Hematopoietic multipotent progenitor cell (in vitro differentiated cells): ENCODE data around the gene SNRPD3. TPM values are rescaled to one million over a fixed set of nuclear protein-coding genes. Genes with fewer than 3 reads are reported as not detected.
"Not testable (repeated sequence)": the region's sequence is repeated elsewhere in the genome, so short reads cannot be mapped to it uniquely, and the experiment has no call there.

Experiments used
- DNase-seq, 3 donors: peaks; one replicate each; pipeline ENCODE4 v3.0.0-alpha.2; 2011 to 2015; ENCODE audit warnings: low read depth in 2 of 3, low spot score in 2 of 3
- total RNA-seq: library from RNA; depleted of rRNA; stranded (reverse); fragments of >200 nt; gene quantifications from one replicate; pipeline ENCODE4 v1.2.3, GENCODE V29; 2012

The SNRPD3 gene
- total RNA-seq, 1 donor: 134 TPM

GRCh38 chr22:24590596-24591173 lies 34.9 kb downstream of the SNRPD3 start:
- no peak for DNase-seq

GRCh38 chr22:24591286-24591830 lies 35.6 kb downstream of the SNRPD3 start:
- DNase-seq: no peak

GRCh38 chr22:24592058-24592850 lies 36.5 kb downstream of the SNRPD3 start:
- DNase-seq: no peak

- DNase-seq: peak in 2 of 3 donors; percentile 65 to 68
These were observed 37.2 kb downstream of the SNRPD3 start, which contains the start of gene LRRC75B for GRCh38 chr22:24592851-24593558. LRRC75B (minus strand) TSS chr22:24593073; CDS start chr22:24593039, 34 bp downstream.

- DNase-seq: not testable (repeated sequence)
These were observed 37.7 kb downstream of the SNRPD3 start for GRCh38 chr22:24593559-24593835.

GRCh38 chr22:24593836-24594568 lies 38.2 kb downstream of the SNRPD3 start:
- DNase-seq: no peak

- DNase-seq: no peak
These were observed 38.8 kb downstream of the SNRPD3 start for GRCh38 chr22:24594569-24595120.

GRCh38 chr22:24595228-24595627 lies 39.4 kb downstream of the SNRPD3 start:
- DNase-seq: no peak

GRCh38 chr22:24595863-24596262 lies 40.1 kb downstream of the SNRPD3 start:
- DNase-seq: no peak

- DNase-seq: not testable (repeated sequence)
These were observed 41.3 kb downstream of the SNRPD3 start for GRCh38 chr22:24597076-24597475.

GRCh38 chr22:24599514-24599913 lies 43.7 kb downstream of the SNRPD3 start:
- no peak for DNase-seq

- DNase-seq: not testable (repeated sequence)
These were observed 44.3 kb downstream of the SNRPD3 start for GRCh38 chr22:24599958-24600715.

GRCh38 chr22:24601217-24602104 lies 45.7 kb downstream of the SNRPD3 start:
- DNase-seq: peak in 1 of 3 donors; percentile 43

GRCh38 chr22:24602105-24602749 lies 46.4 kb downstream of the SNRPD3 start:
- DNase-seq: not testable (repeated sequence)

GRCh38 chr22:24602847-24603769 lies 47.3 kb downstream of the SNRPD3 start, which contains the start of gene GGT1:
GGT1 (plus strand) TSS chr22:24603193; CDS start chr22:24611082, 7,889 bp downstream.
- DNase-seq: not testable (repeated sequence)

- peak in 1 of 3 donors; percentile 69 for DNase-seq
These were observed 48.2 kb downstream of the SNRPD3 start for GRCh38 chr22:24603770-24604629.
